Measurements from ENCODE around the gene CHRNA3. TPM values are rescaled to one million over a fixed set of nuclear protein-coding genes. Genes with fewer than 3 reads are reported as not detected.
A peak's percentile ranks its signal among the peaks of the same experiment; 100 is the strongest.

Gene CHRNA3
- total RNA-seq, 4 donors from 2014 or later, result 0.27 to 0.93 TPM; not detected in 2

- 88 to 90% methylated on average over 4 of the region's 4 CpGs for WGBS, 2 donors
- Histone ChIP-seq H3K4me3 (replicated peaks in 1 of 3) (no peak overlapping the region), H3K36me3 (no peaks in the 10 kb centered on the region), H3K4me1 (peaks cover 3 to 4% of the 10 kb centered on the region in 2 donors), H3K27ac (no peak overlapping the region), H3K27me3 (peaks cover 4% of the 10 kb centered on the region), H3K9me3 (no peaks in the 10 kb centered on the region)
- TF ChIP-seq CTCF (IDR thresholded peaks at IDR 0.05), result no peak
- TF ChIP-seq POLR2A (IDR thresholded peaks at IDR 0.05), result no peak
- intact Hi-C loops (cut with DNase I), result no loop called here
- DNase-seq, result no peak
These were observed 49.4 kb downstream of the CHRNA3 start for GRCh38 chr15:78571382-78571781.

- Histone ChIP-seq H3K27ac (no peak overlapping the region), H3K4me1 (peaks cover 9% of the 10 kb centered on the region in 2 donors), H3K36me3 (no peaks in the 10 kb centered on the region), H3K9me3 (no peaks in the 10 kb centered on the region), H3K27me3 (peaks cover 4% of the 10 kb centered on the region), H3K4me3 (replicated peaks in 1 of 3) (no peak overlapping the region)
- intact Hi-C loops (cut with DNase I), result no loop called here
- DNase-seq, result no peak
- TF ChIP-seq POLR2A (IDR thresholded peaks at IDR 0.05), result no peak
- TF ChIP-seq CTCF (IDR thresholded peaks at IDR 0.05), result no peak
- WGBS, 2 donors, result 79 to 82% methylated on average over 2 of the region's 2 CpGs
These were observed 50.1 kb downstream of the CHRNA3 start for GRCh38 chr15:78570710-78571109.

GRCh38 chr15:78567531-78567930 lies 53.3 kb downstream of the CHRNA3 start:
- H3K4me3 ChIP-seq (replicated peaks in 1 of 3), result no peak overlapping the region
- TF ChIP-seq CTCF (IDR thresholded peaks at IDR 0.05), result no peak
- intact Hi-C loops (cut with DNase I), result no loop called here
- H3K36me3 ChIP-seq, result no peaks in the 10 kb centered on the region
- H3K27ac ChIP-seq, result no peak overlapping the region
- peaks cover 9% of the 10 kb centered on the region in 2 donors for H3K4me1 ChIP-seq
- no peaks in the 10 kb centered on the region for H3K9me3 ChIP-seq
- H3K27me3 ChIP-seq, result peaks cover 4% of the 10 kb centered on the region
- no peak for DNase-seq
- 86% methylated on average over 4 of the region's 4 CpGs for WGBS, 2 donors

- Histone ChIP-seq H3K27ac (no peak overlapping the region), H3K4me3 (replicated peaks in 1 of 3) (peak overlapping the region; percentile 26 to 43 (median 33)), H3K9me3 (no peaks in the 10 kb centered on the region), H3K36me3 (no peaks in the 10 kb centered on the region), H3K27me3 (peaks cover 4% of the 10 kb centered on the region), H3K4me1 (peaks cover 9% of the 10 kb centered on the region in 2 donors)
- 3 to 5% methylated on average over 19 of the region's 19 CpGs for WGBS, 2 donors
- peak in 1 of 2 donors; percentile 6 for DNase-seq
- TF ChIP-seq POLR2A (IDR thresholded peaks at IDR 0.05) (no peak), CTCF (IDR thresholded peaks at IDR 0.05) (peak in 1 of 6 experiments; percentile 10)
- intact Hi-C loops (cut with DNase I), result no loop called here
These were observed 54.6 kb downstream of the CHRNA3 start for GRCh38 chr15:78565951-78566774.
